ENCODE measurements around the gene SLC34A3.

SLC34A3 gene

DNA sequence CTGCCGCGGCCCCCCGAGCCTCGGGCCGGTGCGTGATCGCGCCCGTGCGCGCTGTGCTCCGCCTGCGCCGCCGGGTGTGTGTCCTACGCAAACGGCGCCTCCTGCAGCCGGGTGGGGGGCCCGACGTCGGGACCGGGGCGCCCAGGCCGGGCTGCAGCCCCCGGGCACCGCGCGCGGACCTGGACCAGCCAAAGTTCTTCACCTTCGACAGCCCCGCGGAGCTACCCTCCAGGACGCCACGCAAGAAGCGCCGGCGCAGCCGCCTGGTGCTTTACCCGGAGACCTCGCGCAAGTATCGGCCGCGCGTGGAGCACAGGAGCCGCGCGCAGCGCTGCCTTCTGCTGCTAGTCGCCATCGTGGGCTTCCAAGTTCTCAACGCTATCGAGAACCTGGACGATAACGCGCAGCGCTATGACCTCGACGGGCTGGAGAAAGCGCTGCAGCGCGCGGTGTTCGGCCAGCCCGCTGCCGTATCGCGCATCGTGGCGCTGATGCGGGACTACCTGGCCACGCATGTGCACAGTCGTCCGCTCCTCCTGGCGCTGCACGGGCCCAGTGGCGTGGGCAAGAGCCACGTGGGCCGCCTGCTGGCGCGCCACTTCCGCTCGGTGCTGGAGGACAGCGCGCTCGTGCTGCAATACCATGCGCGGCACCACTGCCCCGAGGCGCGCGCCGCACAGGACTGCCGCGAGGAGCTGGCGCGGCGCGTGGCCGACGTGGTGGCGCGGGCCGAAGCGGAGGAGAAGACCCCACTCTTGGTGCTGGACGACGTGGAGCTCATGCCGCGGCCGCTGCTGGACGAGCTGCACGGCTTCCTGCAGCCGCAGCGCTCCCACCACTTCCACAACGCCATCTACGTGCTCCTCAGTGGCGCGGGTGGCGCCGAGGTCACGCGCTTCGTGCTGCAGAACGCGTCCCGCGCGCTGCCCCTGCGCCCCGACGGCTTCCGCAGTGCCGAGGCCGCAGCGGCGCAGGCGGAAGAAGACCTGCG lies 48.3 kb downstream of the SLC34A3 start:
- Histone ChIP-seq H3K4me3 (ENCODE audit: low read length) (peak overlapping the region; percentile 8; the same call in 1 of the 2 replicates), H3K27me3 (ENCODE audit: control insufficient read depth, insufficient read depth, low read length) (no peaks in the 10 kb centered on the region), H3K36me3 (ENCODE audit: control insufficient read depth, insufficient read depth, low read length) (peaks cover 12% of the 10 kb centered on the region; the same call in 1 of the 2 replicates), H3K9me3 (ENCODE audit: control insufficient read depth, insufficient read depth, low read length) (no peaks in the 10 kb centered on the region), H3K27ac (ENCODE audit: low read length) (no peak overlapping the region), H3K4me1 (ENCODE audit: control insufficient read depth, insufficient read depth, low read length) (0 out of 2 replicates have a peak, but pooled peaks cover 4% of the 10 kb centered on the region)
- WGBS (ENCODE audit: insufficient coverage, insufficient read length): no CpG with 5 or more reads among the region's 139 CpGs
- DNase-seq (ENCODE audit: low read depth, low spot score): no peak

DNA sequence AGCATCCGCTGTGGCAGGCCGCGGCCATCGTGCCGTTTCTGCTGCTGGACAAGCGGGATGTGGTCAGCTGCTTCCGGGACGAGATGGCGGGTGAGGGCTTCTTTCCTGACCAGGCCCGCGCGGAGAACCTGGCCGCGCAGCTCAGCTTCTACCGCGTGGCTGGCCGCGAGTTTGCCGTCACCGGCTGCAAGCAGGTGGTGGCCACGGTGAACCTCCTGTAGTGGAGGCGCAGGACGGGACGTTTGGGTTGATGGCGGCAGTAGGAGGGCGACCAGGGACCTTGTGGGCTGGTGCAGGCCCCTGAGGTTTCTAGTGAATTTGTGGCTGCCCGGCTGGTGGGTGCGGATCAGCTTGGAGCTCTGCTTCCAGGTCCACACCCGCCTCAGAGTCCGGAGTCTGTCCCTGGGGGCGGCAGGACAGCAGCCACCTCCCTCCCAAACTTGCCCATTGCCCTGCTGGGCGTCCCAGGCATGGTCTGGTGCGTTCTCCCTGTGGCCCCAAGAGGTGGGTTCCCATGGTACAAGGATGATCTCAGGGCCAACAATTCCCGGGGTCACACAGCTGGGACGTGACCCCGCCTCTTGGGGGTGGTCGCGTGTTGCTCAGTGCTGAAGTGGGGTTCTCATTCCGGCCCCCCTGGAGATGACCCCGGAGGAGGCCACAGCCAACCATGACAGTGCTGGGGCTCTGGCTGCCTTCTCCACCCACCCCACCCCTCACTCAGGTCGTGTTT lies 49.2 kb downstream of the SLC34A3 start:
- WGBS (ENCODE audit: insufficient coverage, insufficient read length): no CpG with 5 or more reads among the region's 41 CpGs
- H3K9me3 ChIP-seq (ENCODE audit: control insufficient read depth, insufficient read depth, low read length): no peaks in the 10 kb centered on the region
- DNase-seq (ENCODE audit: low read depth, low spot score): no peak
- H3K4me3 ChIP-seq (ENCODE audit: low read length): no peak overlapping the region; the same call in 1 of the 2 replicates
- H3K36me3 ChIP-seq (ENCODE audit: control insufficient read depth, insufficient read depth, low read length): peaks cover 12% of the 10 kb centered on the region; the same call in 1 of the 2 replicates
- 0 out of 2 replicates have a peak, but pooled peaks cover 4% of the 10 kb centered on the region for H3K4me1 ChIP-seq (ENCODE audit: control insufficient read depth, insufficient read depth, low read length)
- H3K27ac ChIP-seq (ENCODE audit: low read length): no peak overlapping the region
- H3K27me3 ChIP-seq (ENCODE audit: control insufficient read depth, insufficient read depth, low read length): no peaks in the 10 kb centered on the region

DNA sequence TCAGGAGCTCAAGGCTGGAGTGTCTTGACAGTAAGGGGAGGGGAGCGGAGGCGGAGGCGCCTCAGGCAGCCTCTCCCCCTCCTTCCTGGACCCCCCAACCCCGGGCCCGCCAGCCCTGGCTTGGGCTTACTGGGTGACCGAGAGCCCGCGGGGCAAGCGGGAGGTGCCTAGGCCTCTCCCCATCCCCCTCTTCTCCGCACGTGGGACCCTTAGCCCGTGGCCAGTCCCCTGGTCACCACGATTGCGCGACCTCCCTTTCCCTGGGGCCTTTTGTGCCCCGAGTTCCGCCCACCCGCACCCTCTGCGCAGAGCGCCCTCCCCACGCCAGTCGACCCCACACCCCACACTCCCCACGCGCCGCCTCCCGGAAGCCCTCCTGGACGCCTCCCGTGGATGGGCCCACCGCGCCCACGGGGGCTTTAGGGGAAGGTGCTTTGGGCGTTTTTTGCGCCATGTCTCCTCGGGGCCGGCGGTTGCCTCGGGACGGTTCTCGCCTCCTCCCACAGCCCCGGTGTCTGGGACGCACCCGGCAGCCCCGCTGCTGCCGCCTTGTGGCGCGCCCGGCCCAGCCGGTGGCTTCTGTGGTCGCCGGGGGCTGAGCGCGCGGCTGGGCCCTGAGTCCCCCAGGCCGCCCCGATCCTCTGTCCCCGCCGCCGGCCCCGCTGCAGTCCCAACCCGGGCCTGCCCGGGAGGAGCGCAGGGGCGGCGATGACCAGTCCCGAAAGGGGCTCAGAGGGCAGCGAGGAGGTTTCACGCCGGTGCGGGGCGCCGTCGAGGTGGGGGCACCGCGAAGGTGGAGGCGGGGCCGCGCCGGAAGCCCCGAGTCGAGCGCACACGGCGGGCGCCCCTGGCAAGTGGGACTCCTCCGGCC lies 50.0 kb downstream of the SLC34A3 start:
- H3K4me1 ChIP-seq (ENCODE audit: control insufficient read depth, insufficient read depth, low read length): 0 out of 2 replicates have a peak, but pooled peaks cover 4% of the 10 kb centered on the region
- peak overlapping the region; percentile 40; the same call in 1 of the 2 replicates for H3K4me3 ChIP-seq (ENCODE audit: low read length)
- H3K27ac ChIP-seq (ENCODE audit: low read length): no peak overlapping the region
- no peak for DNase-seq (ENCODE audit: low read depth, low spot score)
- no peaks in the 10 kb centered on the region for H3K9me3 ChIP-seq (ENCODE audit: control insufficient read depth, insufficient read depth, low read length)
- H3K36me3 ChIP-seq (ENCODE audit: control insufficient read depth, insufficient read depth, low read length): peaks cover 12% of the 10 kb centered on the region; the same call in 1 of the 2 replicates
- H3K27me3 ChIP-seq (ENCODE audit: control insufficient read depth, insufficient read depth, low read length): no peaks in the 10 kb centered on the region
- WGBS (ENCODE audit: insufficient coverage, insufficient read length): no CpG with 5 or more reads among the region's 85 CpGs

DNA sequence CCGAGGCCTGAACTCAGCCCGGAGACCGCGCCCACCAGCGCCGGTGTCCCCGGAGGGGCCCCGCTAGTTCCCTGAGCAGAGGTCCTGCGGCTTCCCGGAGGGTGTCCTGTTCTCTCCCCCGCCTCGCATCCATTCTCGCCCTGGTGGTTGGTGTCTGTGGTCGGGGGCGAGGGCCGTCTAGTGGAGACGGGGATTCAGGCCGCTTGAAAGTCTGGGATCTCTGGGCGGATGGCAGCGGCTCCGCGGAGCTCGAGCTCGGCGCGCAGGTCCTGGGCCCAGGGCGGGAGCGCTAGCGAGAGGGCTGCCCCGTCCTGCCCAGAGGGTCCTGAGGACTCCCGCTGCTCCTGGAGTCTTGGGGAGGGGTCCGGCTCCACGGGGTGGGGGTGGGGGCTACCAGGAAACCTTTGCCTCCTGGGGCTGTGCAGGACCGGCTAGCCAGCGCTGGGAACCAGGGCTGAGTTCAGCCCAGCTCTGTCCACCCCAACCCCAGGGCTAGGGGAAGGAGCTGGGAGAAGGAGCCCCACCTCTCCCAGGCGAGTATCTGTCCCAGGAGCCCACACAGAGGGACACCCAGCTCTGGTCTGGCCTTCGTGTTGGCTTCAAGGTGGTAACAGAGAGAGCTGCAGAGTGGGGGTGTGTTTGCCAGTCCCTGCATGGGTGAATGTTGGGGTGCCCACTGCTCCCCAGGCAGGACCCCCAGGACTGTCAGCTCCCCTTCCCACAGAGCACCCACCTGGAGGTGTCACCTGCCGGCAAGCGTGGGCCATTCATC lies 50.8 kb downstream of the SLC34A3 start:
- H3K27me3 ChIP-seq (ENCODE audit: control insufficient read depth, insufficient read depth, low read length): no peaks in the 10 kb centered on the region
- H3K9me3 ChIP-seq (ENCODE audit: control insufficient read depth, insufficient read depth, low read length): no peaks in the 10 kb centered on the region
- H3K36me3 ChIP-seq (ENCODE audit: control insufficient read depth, insufficient read depth, low read length): peaks cover 12% of the 10 kb centered on the region; the same call in 1 of the 2 replicates
- no peak overlapping the region for H3K27ac ChIP-seq (ENCODE audit: low read length)
- no CpG with 5 or more reads among the region's 39 CpGs for WGBS (ENCODE audit: insufficient coverage, insufficient read length)
- peak overlapping the region; percentile 40; the same call in 1 of the 2 replicates for H3K4me3 ChIP-seq (ENCODE audit: low read length)
- DNase-seq (ENCODE audit: low read depth, low spot score): no peak
- H3K4me1 ChIP-seq (ENCODE audit: control insufficient read depth, insufficient read depth, low read length): 0 out of 2 replicates have a peak, but pooled peaks cover 4% of the 10 kb centered on the region

Measured in iPS DF 6.9 (cell line).